Measurements from ENCODE around the gene HDAC8.

DNA sequence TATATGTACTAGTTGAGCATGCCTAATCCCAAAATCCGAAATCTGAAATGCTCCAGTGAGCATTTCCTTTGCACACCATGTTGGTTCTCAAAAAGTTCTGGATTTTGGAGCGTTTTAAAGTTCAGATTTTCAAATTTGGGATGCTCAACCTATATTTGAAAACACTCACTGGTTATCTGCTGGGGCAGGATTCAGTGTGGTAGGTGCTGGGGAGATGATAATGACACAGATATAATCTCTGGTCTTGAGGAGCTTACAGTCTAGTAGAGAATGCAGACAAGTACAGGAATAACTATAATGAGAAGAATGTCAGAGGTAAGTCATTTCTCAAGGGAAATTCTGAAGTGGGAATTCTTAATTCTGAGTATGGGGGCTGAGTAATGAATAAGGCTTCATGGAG, 207.5 kb downstream of the HDAC8 start:
- TF ChIP-seq, protein P1, sequence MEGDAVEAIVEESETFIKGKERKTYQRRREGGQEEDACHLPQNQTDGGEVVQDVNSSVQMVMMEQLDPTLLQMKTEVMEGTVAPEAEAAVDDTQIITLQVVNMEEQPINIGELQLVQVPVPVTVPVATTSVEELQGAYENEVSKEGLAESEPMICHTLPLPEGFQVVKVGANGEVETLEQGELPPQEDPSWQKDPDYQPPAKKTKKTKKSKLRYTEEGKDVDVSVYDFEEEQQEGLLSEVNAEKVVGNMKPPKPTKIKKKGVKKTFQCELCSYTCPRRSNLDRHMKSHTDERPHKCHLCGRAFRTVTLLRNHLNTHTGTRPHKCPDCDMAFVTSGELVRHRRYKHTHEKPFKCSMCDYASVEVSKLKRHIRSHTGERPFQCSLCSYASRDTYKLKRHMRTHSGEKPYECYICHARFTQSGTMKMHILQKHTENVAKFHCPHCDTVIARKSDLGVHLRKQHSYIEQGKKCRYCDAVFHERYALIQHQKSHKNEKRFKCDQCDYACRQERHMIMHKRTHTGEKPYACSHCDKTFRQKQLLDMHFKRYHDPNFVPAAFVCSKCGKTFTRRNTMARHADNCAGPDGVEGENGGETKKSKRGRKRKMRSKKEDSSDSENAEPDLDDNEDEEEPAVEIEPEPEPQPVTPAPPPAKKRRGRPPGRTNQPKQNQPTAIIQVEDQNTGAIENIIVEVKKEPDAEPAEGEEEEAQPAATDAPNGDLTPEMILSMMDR (IDR thresholded peaks at IDR 0.05; ENCODE audit: poor library complexity, severe bottlenecking), result no peak
- TF ChIP-seq EP300 (conservative IDR thresholded peaks at IDR 0.05; ENCODE audit: poor library complexity, severe bottlenecking) (no peak), POLR2AphosphoS5 (IDR thresholded peaks at IDR 0.05) (no peak), SMC3 (conservative IDR thresholded peaks at IDR 0.05; ENCODE audit: poor library complexity) (no peak), RAD21 (conservative IDR thresholded peaks at IDR 0.05) (no peak), TAF1 (IDR thresholded peaks at IDR 0.05; ENCODE audit: low read depth) (no peak), EZH2 (IDR thresholded peaks at IDR 0.05; ENCODE audit: borderline replicate concordance, insufficient read depth, low read length, poor library complexity, severe bottlenecking) (no peak)
- TF ChIP-seq, protein P2, sequence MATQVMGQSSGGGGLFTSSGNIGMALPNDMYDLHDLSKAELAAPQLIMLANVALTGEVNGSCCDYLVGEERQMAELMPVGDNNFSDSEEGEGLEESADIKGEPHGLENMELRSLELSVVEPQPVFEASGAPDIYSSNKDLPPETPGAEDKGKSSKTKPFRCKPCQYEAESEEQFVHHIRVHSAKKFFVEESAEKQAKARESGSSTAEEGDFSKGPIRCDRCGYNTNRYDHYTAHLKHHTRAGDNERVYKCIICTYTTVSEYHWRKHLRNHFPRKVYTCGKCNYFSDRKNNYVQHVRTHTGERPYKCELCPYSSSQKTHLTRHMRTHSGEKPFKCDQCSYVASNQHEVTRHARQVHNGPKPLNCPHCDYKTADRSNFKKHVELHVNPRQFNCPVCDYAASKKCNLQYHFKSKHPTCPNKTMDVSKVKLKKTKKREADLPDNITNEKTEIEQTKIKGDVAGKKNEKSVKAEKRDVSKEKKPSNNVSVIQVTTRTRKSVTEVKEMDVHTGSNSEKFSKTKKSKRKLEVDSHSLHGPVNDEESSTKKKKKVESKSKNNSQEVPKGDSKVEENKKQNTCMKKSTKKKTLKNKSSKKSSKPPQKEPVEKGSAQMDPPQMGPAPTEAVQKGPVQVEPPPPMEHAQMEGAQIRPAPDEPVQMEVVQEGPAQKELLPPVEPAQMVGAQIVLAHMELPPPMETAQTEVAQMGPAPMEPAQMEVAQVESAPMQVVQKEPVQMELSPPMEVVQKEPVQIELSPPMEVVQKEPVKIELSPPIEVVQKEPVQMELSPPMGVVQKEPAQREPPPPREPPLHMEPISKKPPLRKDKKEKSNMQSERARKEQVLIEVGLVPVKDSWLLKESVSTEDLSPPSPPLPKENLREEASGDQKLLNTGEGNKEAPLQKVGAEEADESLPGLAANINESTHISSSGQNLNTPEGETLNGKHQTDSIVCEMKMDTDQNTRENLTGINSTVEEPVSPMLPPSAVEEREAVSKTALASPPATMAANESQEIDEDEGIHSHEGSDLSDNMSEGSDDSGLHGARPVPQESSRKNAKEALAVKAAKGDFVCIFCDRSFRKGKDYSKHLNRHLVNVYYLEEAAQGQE (IDR thresholded peaks at IDR 0.05; ENCODE audit: borderline replicate concordance), result no peak

Measured in neural cell (in vitro differentiated cells).